ENCODE data around the gene OR52E6.

GRCh38 chr11:5833446-5833845 is 8.3 kb downstream of the OR52E6 start:
- TF ChIP-seq POLR2AphosphoS5 (IDR thresholded peaks at IDR 0.05; ENCODE audit: insufficient read depth in 1 of 2, low read depth in 1 of 2) (no peak), CTCF (IDR thresholded peaks at IDR 0.05) (no peak)
